H1 (cell line): ENCODE results near the gene SMO. TPM values are rescaled to one million over a fixed set of nuclear protein-coding genes. Genes with fewer than 3 reads are reported as not detected.

Experiments
- CTCF ChIA-PET: fragments of 300-600 bp; sonication (Branson Sonifier 250); formaldehyde crosslinking; loops from one replicate; lab custom pipeline; 2021; ENCODE audit not compliant: partially characterized antibody; lab: Charles Lee
- POLR2A ChIA-PET: fragments of 300-600 bp; sonication (Branson Sonifier 250); formaldehyde crosslinking; loops from one replicate; lab custom pipeline; 2021; ENCODE audit warnings: inconsistent platforms; ENCODE audit not compliant: partially characterized antibody; lab: Charles Lee
- DNase-seq, 2 experiments: peaks; one replicate each; pipeline versions ENCODE4 v3.0.0 to v3.0.0-alpha.2; 2010 to 2022; ENCODE audit warnings: low spot score in 2 of 2, low read depth in 1 of 2, mixed read lengths in 1 of 2
- FAIRE-seq: peaks from 2 replicates; lab custom pipeline; 2011; peaks lifted over from hg19 to GRCh38; lab: Jason Lieb, UNC
- H2AFZ ChIP-seq: 2 replicates; pipeline ENCODE4 v1.8.1; 2012; ENCODE audit warnings: low read length, inconsistent platforms
- H2AK5ac ChIP-seq: 2 replicates; pipeline ENCODE4 v1.6.1; 2013; ENCODE audit warnings: low read depth, low read length
- H2BK120ac ChIP-seq: replicated peaks from 2 replicates; pipeline ENCODE3; 2013; ENCODE audit warnings: low read depth, low read length, inconsistent platforms
- H2BK12ac ChIP-seq: 2 replicates; pipeline ENCODE4 v1.6.1; 2013; ENCODE audit warnings: low read depth, low read length
- H2BK15ac ChIP-seq: 2 replicates; pipeline ENCODE4 v1.6.1; 2013; ENCODE audit warnings: low read length
- H2BK20ac ChIP-seq: 2 replicates; pipeline ENCODE4 v1.6.1; 2013; ENCODE audit warnings: low read length
- H2BK5ac ChIP-seq: 2 replicates; pipeline ENCODE4 v1.6.1; 2013; ENCODE audit warnings: low read depth, low read length
- H3K14ac ChIP-seq: 2 replicates; pipeline ENCODE4 v1.6.1; 2013; ENCODE audit warnings: inconsistent platforms; ENCODE audit not compliant: insufficient read length
- H3K18ac ChIP-seq: 2 replicates; pipeline ENCODE4 v1.6.1; 2013; ENCODE audit warnings: low read length; ENCODE audit errors: extremely low read depth
- H3K23ac ChIP-seq: 2 replicates; pipeline ENCODE4 v1.6.1; 2013; ENCODE audit warnings: inconsistent platforms; ENCODE audit not compliant: insufficient read length
- H3K23me2 ChIP-seq: 2 replicates; pipeline ENCODE4 v1.6.1; 2013; ENCODE audit warnings: low read depth, low read length
- H3K27ac ChIP-seq: 2 replicates; pipeline ENCODE4 v1.6.1; 2011; ENCODE audit warnings: low read depth, low read length, inconsistent platforms
- H3K27me3 ChIP-seq, 4 experiments: replicated peaks in 1 of 4; 1 replicate in 1 of 4; 2 replicates in 3 of 4; pipeline versions ENCODE4 v1.6.1 to v1.8.1; 2011 to 2013; ENCODE audit warnings: low read length in 3 of 4, mild to moderate bottlenecking in 3 of 4, inconsistent platforms in 2 of 4, mixed read lengths in 2 of 4, moderate library complexity in 1 of 4; ENCODE audit not compliant: control insufficient read depth in 3 of 4, insufficient read depth in 3 of 4; ENCODE audit errors: extremely low read depth in 1 of 4
- H3K36me3 ChIP-seq, 4 experiments: 2 replicates each; pipeline versions ENCODE4 v1.6.1 to v1.8.1; 2011 to 2013; ENCODE audit warnings: mild to moderate bottlenecking in 4 of 4, low read length in 3 of 4, moderate library complexity in 2 of 4, control low read depth in 1 of 4, inconsistent platforms in 1 of 4; ENCODE audit not compliant: insufficient read depth in 4 of 4, control insufficient read depth in 2 of 4
- H3K4ac ChIP-seq: replicated peaks from 2 replicates; pipeline ENCODE3; 2013; ENCODE audit warnings: low read length, low read depth, mixed read lengths, inconsistent platforms; ENCODE audit not compliant: insufficient read length
- H3K4me1 ChIP-seq, 4 experiments: replicated peaks in 1 of 4; 1 replicate in 1 of 4; 2 replicates in 3 of 4; pipeline versions ENCODE4 v1.6.1 to v1.8.1; 2011 to 2013; ENCODE audit warnings: low read length in 3 of 4, inconsistent platforms in 2 of 4, mixed read lengths in 1 of 4; ENCODE audit not compliant: insufficient read depth in 4 of 4, control insufficient read depth in 3 of 4
- H3K4me2 ChIP-seq, 2 experiments: 2 replicates each; pipeline versions ENCODE4 v1.6.1 to v1.8.1; 2011 to 2013; ENCODE audit warnings: low read depth in 2 of 2, low read length in 2 of 2, control low read depth in 1 of 2, inconsistent platforms in 1 of 2, mild to moderate bottlenecking in 1 of 2; ENCODE audit not compliant: insufficient read depth in 1 of 2
- H3K4me3 ChIP-seq, 4 experiments: fragments of 200-600, 300-600 bp in 1 of 4; sonication (generic), shearing (Covaris generic), sonication (Bioruptor Twin) in 1 of 4; 2 replicates each; pipeline versions ENCODE4 v1.5.1 to v1.8.1; 2011 to 2016; ENCODE audit warnings: low read length in 4 of 4, low read depth in 3 of 4, control low read depth in 2 of 4, inconsistent platforms in 2 of 4, mild to moderate bottlenecking in 2 of 4, mixed read lengths in 1 of 4, moderate library complexity in 1 of 4; ENCODE audit not compliant: insufficient read depth in 2 of 4; ENCODE audit errors: extremely low read depth in 1 of 4
- H3K56ac ChIP-seq: replicated peaks from 2 replicates; pipeline ENCODE3; 2013; ENCODE audit warnings: low read depth, mild to moderate bottlenecking, mixed read lengths, low read length, inconsistent platforms; ENCODE audit not compliant: insufficient read length
- H3K79me1 ChIP-seq: 2 replicates; pipeline ENCODE4 v1.6.1; 2013; ENCODE audit warnings: low read depth, low read length, control low read depth
- H3K79me2 ChIP-seq, 2 experiments: 2 replicates each; pipeline versions ENCODE4 v1.6.1 to v1.8.1; 2012 to 2013; ENCODE audit warnings: low read length in 2 of 2, mild to moderate bottlenecking in 2 of 2, inconsistent platforms in 1 of 2; ENCODE audit not compliant: insufficient read depth in 2 of 2, control insufficient read depth in 1 of 2
- H3K9ac ChIP-seq, 4 experiments: replicated peaks in 1 of 4; 1 replicate in 1 of 4; 2 replicates in 3 of 4; pipeline versions ENCODE4 v1.6.1 to v1.8.1; 2011 to 2013; ENCODE audit warnings: low read depth in 3 of 4, low read length in 3 of 4, control low read depth in 2 of 4, mild to moderate bottlenecking in 2 of 4, moderate library complexity in 2 of 4, inconsistent platforms in 1 of 4; ENCODE audit errors: extremely low read depth in 1 of 4
- H3K9me3 ChIP-seq, 2 experiments: 2 replicates each; pipeline versions ENCODE4 v1.6.1 to v1.8.1; 2012 to 2013; ENCODE audit warnings: mild to moderate bottlenecking in 2 of 2, moderate library complexity in 2 of 2, control low read depth in 1 of 2, inconsistent platforms in 1 of 2, low read depth in 1 of 2, low read length in 1 of 2, mixed read lengths in 1 of 2; ENCODE audit not compliant: insufficient read depth in 2 of 2
- H4K20me1 ChIP-seq, 2 experiments: replicated peaks in 1 of 2; 2 replicates each; pipeline versions ENCODE3 to v1.8.1; 2011 to 2013; ENCODE audit warnings: inconsistent platforms in 2 of 2, low read length in 2 of 2, mild to moderate bottlenecking in 1 of 2; ENCODE audit not compliant: insufficient read depth in 2 of 2, control insufficient read depth in 1 of 2
- H4K5ac ChIP-seq: 2 replicates; pipeline ENCODE4 v1.6.1; 2013; ENCODE audit warnings: low read length, low read depth, mixed read lengths, inconsistent platforms; ENCODE audit not compliant: insufficient read length
- H4K8ac ChIP-seq: 2 replicates; pipeline ENCODE4 v1.8.0; 2013; ENCODE audit warnings: mild to moderate bottlenecking, moderate library complexity, low read length, inconsistent platforms; ENCODE audit not compliant: insufficient read depth; ENCODE audit errors: extremely low read depth
- H4K91ac ChIP-seq: replicated peaks from 2 replicates; pipeline ENCODE3; 2013; ENCODE audit warnings: low read length, mixed read lengths, inconsistent platforms; ENCODE audit not compliant: insufficient read length
- MAX ChIP-seq: IDR thresholded peaks from 2 replicates; pipeline ENCODE4 v1.6.1; 2012; ENCODE audit warnings: inconsistent platforms
- PHF8 ChIP-seq: fragments of 200-600 bp; sonication (generic); conservative IDR thresholded peaks from 2 replicates; pipeline ENCODE4 v1.7.1; 2012; ENCODE audit warnings: low read depth, mild to moderate bottlenecking, inconsistent platforms, low read length, moderate library complexity
- POLR2A ChIP-seq, 2 experiments: IDR thresholded peaks; 1 replicate in 1 of 2; 2 replicates in 1 of 2; pipeline ENCODE4 v1.6.1; 2011; ENCODE audit warnings: low read depth in 2 of 2, low read length in 2 of 2, mild to moderate bottlenecking in 2 of 2; ENCODE audit errors: control extremely low read depth in 1 of 2
- POLR2AphosphoS5 ChIP-seq: IDR thresholded peaks from 2 replicates; pipeline ENCODE4 v1.6.1; 2011; ENCODE audit warnings: low read depth, low read length
- RFX5 ChIP-seq: IDR thresholded peaks from 2 replicates; pipeline ENCODE4 v1.6.1; 2011; ENCODE audit warnings: low read depth, low read length, improper control_type of control experiment, borderline replicate concordance
- RXRA ChIP-seq: IDR thresholded peaks from 2 replicates; pipeline ENCODE4 v1.6.1; 2011; ENCODE audit warnings: low read depth, mild to moderate bottlenecking, low read length, moderate library complexity; ENCODE audit not compliant: insufficient read depth
- SIRT6 ChIP-seq: IDR thresholded peaks from one replicate; pipeline ENCODE4 v1.7.1; 2012; ENCODE audit warnings: low read length, inconsistent platforms
- SP1 ChIP-seq: IDR thresholded peaks from 2 replicates; pipeline ENCODE4 v1.6.1; 2011; ENCODE audit warnings: low read depth, low read length
- SP2 ChIP-seq: IDR thresholded peaks from 2 replicates; pipeline ENCODE4 v1.6.1; 2012; ENCODE audit warnings: mild to moderate bottlenecking, low read length, inconsistent platforms
- TAF7 ChIP-seq: optimal IDR thresholded peaks from 2 replicates; pipeline ENCODE3; 2011; ENCODE audit warnings: low read depth, mild to moderate bottlenecking, inconsistent platforms, low read length, moderate library complexity, borderline replicate concordance
- USF2 ChIP-seq: IDR thresholded peaks from 2 replicates; pipeline ENCODE4 v1.6.1; 2011; ENCODE audit warnings: low read length, improper control_type of control experiment
- ZNF274 ChIP-seq: IDR thresholded peaks from 2 replicates; pipeline ENCODE4 v1.7.0; 2012; ENCODE audit warnings: low read length, borderline replicate concordance; ENCODE audit errors: extremely low read depth
- whole genome bisulfite sequencing, 2 experiments: shearing (Covaris generic) in 1 of 2; methylation state at CpG; one replicate each; pipeline versions ENCODE4 v1.1.6 to v1.1.7; 2013 to 2015; ENCODE audit warnings: low lambda C conversion rate in 2 of 2, mixed read lengths in 2 of 2, inconsistent platforms in 1 of 2, low coverage in 1 of 2, missing lambda C conversion rate in 1 of 2; ENCODE audit not compliant: insufficient replicate concordance in 2 of 2, insufficient coverage in 1 of 2, insufficient read length in 1 of 2; ENCODE audit errors: extremely low coverage in 1 of 2, missing lambda C conversion rate in 1 of 2; 5-methylcytosine and 5-hydroxymethylcytosine counted together
- polyA plus RNA-seq, 7 experiments: library from polyadenylated mRNA; depleted of rRNA in 3 of 7; stranded (reverse) in 5 of 7; unstranded in 2 of 7; fragments of >200 nt in 5 of 7; fragments of 200-250 nt in 2 of 7; gene quantifications; 1 replicate in 5 of 7; 2 replicates in 1 of 7; 4 replicates in 1 of 7; pipeline versions ENCODE4 v1.2.1 to v1.2.3, GENCODE V29; 2011 to 2013; ENCODE audit warnings: missing spikeins in 2 of 7, mixed read lengths in 2 of 7
- total RNA-seq: library from RNA; stranded (reverse); fragmentation: NEBNext Ultra II Directional; extraction: Animal tissue kit (Norgen Biotek cat#: 25700); gene quantifications from 2 replicates; pipeline ENCODE4 v1.2.1, GENCODE V29; 2021

The SMO gene
- total and polyA plus RNA-seq, 2 of the 8 experiments (the other 6 are each of a cell fraction or from before 2014, with no cell fraction given): 64.5 to 67.6 TPM

GRCh38 chr7:129160161-129160905 is 28.1 kb upstream of the SMO start:
- no peaks in the 10 kb centered on the region; the same call in 1 of the 2 replicates for H3K79me1 ChIP-seq
- no peak overlapping the region for H2AFZ ChIP-seq
- H3K79me2 ChIP-seq: no peaks in the 10 kb centered on the region
- no peak overlapping the region for H3K56ac ChIP-seq
- FAIRE-seq: no peak
- no peak overlapping the region for H2BK12ac ChIP-seq
- H2BK120ac ChIP-seq: no peak overlapping the region
- no peak overlapping the region for H3K23ac ChIP-seq
- H3K9ac ChIP-seq: no peak overlapping the region
- no peak overlapping the region for H3K14ac ChIP-seq
- H2BK15ac ChIP-seq: no peak overlapping the region
- ChIA-PET POLR2A (interaction anchor here (1.0 to 2.9 kb wide), 4 partner anchors 9 to 29 kb away, joined by 3 to 15 read pairs (median 8); partner anchors contain the start of genes SMO and TSPAN33), CTCF (interaction anchor here (1.0 to 19.3 kb wide), 7 partner anchors 10 to 210 kb away, joined by 3 to 258 read pairs (median 5); no protein-coding TSS in a partner anchor)
- H2BK20ac ChIP-seq: no peak overlapping the region
- WGBS, 2 experiments: 86% methylated on average over 3 of the region's 3 CpGs; no CpG with 5 or more reads in 1 of the 2 experiments
- H3K9me3 ChIP-seq: no peaks in the 10 kb centered on the region
- H3K18ac ChIP-seq: no peak overlapping the region
- no peak overlapping the region for H2BK5ac ChIP-seq
- H4K91ac ChIP-seq: no peak overlapping the region
- no peaks in the 10 kb centered on the region; a peak in 1 of 8 replicates for H3K36me3 ChIP-seq
- H3K27ac ChIP-seq: no peak overlapping the region
- H3K27me3 ChIP-seq: no peaks in the 10 kb centered on the region
- no peak overlapping the region for H4K8ac ChIP-seq
- no peak overlapping the region for H4K5ac ChIP-seq
- H3K4ac ChIP-seq: no peak overlapping the region
- no peaks in the 10 kb centered on the region for H3K23me2 ChIP-seq
- peaks cover 0 to 3% (median 0%) of the 10 kb centered on the region in 4 experiments; a peak in 1 of 7 replicates for H3K4me1 ChIP-seq
- H4K20me1 ChIP-seq: peaks cover 0 to 2% of the 10 kb centered on the region in 2 experiments
- no peak overlapping the region for H3K4me3 ChIP-seq
- H2AK5ac ChIP-seq: no peak overlapping the region
- no peak overlapping the region for H3K4me2 ChIP-seq
- DNase-seq: no peak
- TF ChIP-seq PHF8: no peak
- no peak for TF ChIP-seq TAF7
- no peak for TF ChIP-seq RFX5
- TF ChIP-seq POLR2AphosphoS5: no peak
- TF ChIP-seq SP1: no peak
- no peak for TF ChIP-seq ZNF274
- TF ChIP-seq SP2: no peak
- no peak for TF ChIP-seq USF2
- TF ChIP-seq MAX: no peak
- TF ChIP-seq SIRT6: no peak
- TF ChIP-seq POLR2A (IDR thresholded peaks at IDR 0.05; ENCODE audit: control extremely low read depth in 1 of 2, low read depth in 2 of 2, low read length in 2 of 2): no peak
- no peak for TF ChIP-seq RXRA
